HepG2 (cell line): ENCODE measurements around the gene DCDC2. TPM values are rescaled to one million over a fixed set of nuclear protein-coding genes. Genes with fewer than 3 reads are reported as not detected.
A peak's percentile ranks its signal among the peaks of the same experiment; 100 is the strongest.

Experiments
- CHCHD3 ChIP-seq: sonication (generic); formaldehyde crosslinking; IDR thresholded peaks from 2 replicates; pipeline ENCODE4 v1.8.0; 2022; ENCODE audit warnings: mild to moderate bottlenecking, missing genetic modification reagents, moderate library complexity
- EZH2 ChIP-seq: conservative IDR thresholded peaks from 2 replicates; pipeline ENCODE4 v1.6.1; 2012; ENCODE audit warnings: mild to moderate bottlenecking, low read depth, low read length, moderate library complexity
- FOXJ3 ChIP-seq: sonication (generic); formaldehyde crosslinking; IDR thresholded peaks from 2 replicates; pipeline ENCODE4 v1.4.0; 2020; ENCODE audit warnings: missing genetic modification reagents, mild to moderate bottlenecking, borderline replicate concordance
- GATAD2A ChIP-seq: IDR thresholded peaks from 2 replicates; pipeline ENCODE4 v1.6.1; 2016
- HINFP ChIP-seq: sonication (generic); formaldehyde crosslinking; IDR thresholded peaks from 2 replicates; pipeline ENCODE4 v1.4.0; 2020; ENCODE audit warnings: low read depth, mild to moderate bottlenecking, missing genetic modification reagents
- NR0B2 ChIP-seq: sonication (generic); formaldehyde crosslinking; IDR thresholded peaks from 2 replicates; pipeline ENCODE4 v1.4.0; 2020; ENCODE audit warnings: mild to moderate bottlenecking, missing genetic modification reagents
- PBX3 ChIP-seq: sonication (generic); formaldehyde crosslinking; IDR thresholded peaks from 2 replicates; pipeline ENCODE4 v1.8.1; 2023; ENCODE audit warnings: missing genetic modification reagents, inconsistent platforms, borderline replicate concordance
- REPIN1 ChIP-seq: sonication (generic); formaldehyde crosslinking; IDR thresholded peaks from 2 replicates; pipeline ENCODE4 v1.8.0; 2022; ENCODE audit warnings: missing genetic modification reagents, low read depth, mild to moderate bottlenecking, borderline replicate concordance
- YY1 ChIP-seq: IDR thresholded peaks from 2 replicates; pipeline ENCODE4 v1.6.1; 2011; ENCODE audit warnings: low read length, low read depth, moderate library complexity, mild to moderate bottlenecking; ENCODE audit not compliant: insufficient read depth, insufficient replicate concordance
- ZBTB21 ChIP-seq: sonication (generic); formaldehyde crosslinking; IDR thresholded peaks from 2 replicates; pipeline ENCODE4 v1.4.0; 2020; ENCODE audit warnings: missing genetic modification reagents
- ZC3H13 ChIP-seq: sonication (generic); formaldehyde crosslinking; IDR thresholded peaks from 2 replicates; pipeline ENCODE4 v1.8.1; 2023; ENCODE audit warnings: mild to moderate bottlenecking, missing genetic modification reagents, moderate library complexity
- ZMAT3 ChIP-seq: sonication (generic); formaldehyde crosslinking; conservative IDR thresholded peaks from 2 replicates; pipeline ENCODE4 v1.7.0; 2021; ENCODE audit warnings: missing genetic modification reagents
- ZNF431 ChIP-seq: sonication (generic); formaldehyde crosslinking; IDR thresholded peaks from 2 replicates; pipeline ENCODE4 v1.9.0; 2022; ENCODE audit warnings: missing genetic modification reagents, low read depth, mild to moderate bottlenecking, borderline replicate concordance
- ZNF598 ChIP-seq: sonication (generic); formaldehyde crosslinking; IDR thresholded peaks from 2 replicates; pipeline ENCODE4 v1.5.1; 2020; ENCODE audit warnings: mild to moderate bottlenecking, missing genetic modification reagents, borderline replicate concordance
- ZNF691 ChIP-seq: sonication (generic); formaldehyde crosslinking; IDR thresholded peaks from 2 replicates; pipeline ENCODE4 v1.4.0; 2020; ENCODE audit warnings: missing genetic modification reagents, low read depth, mild to moderate bottlenecking, borderline replicate concordance
- polyA plus RNA-seq, 8 experiments: library from polyadenylated mRNA; depleted of rRNA in 3 of 8; stranded (reverse) in 7 of 8; unstranded in 1 of 8; fragments of >200 nt; fragmentation: Illumina TruSeq in 4 of 8; extraction: Trizol in 4 of 8; gene quantifications; 2 replicates each; pipeline versions ENCODE4 v1.2.1 to v1.2.3, GENCODE V29; 2011 to 2016; ENCODE audit warnings: low read depth in 4 of 8, missing spikeins in 1 of 8, mixed read lengths in 1 of 8; ENCODE audit not compliant: insufficient read depth in 1 of 8
- total RNA-seq, 5 experiments: library from RNA; depleted of rRNA; stranded (reverse); fragments of >200 nt; fragmentation: Illumina TruSeq; extraction: Trizol; gene quantifications; 2 replicates each; pipeline ENCODE4 v1.2.3, GENCODE V29; 2016; ENCODE audit warnings: low read depth in 1 of 5
- TF ChIP-seq, protein P1 (sequence below): sonication (generic); formaldehyde crosslinking; IDR thresholded peaks from 2 replicates; pipeline ENCODE4 v1.4.0; 2020; ENCODE audit warnings: mild to moderate bottlenecking, missing genetic modification reagents, borderline replicate concordance
- TF ChIP-seq, protein P2 (sequence below): sonication (generic); formaldehyde crosslinking; IDR thresholded peaks from 2 replicates; pipeline ENCODE4 v1.4.0; 2020; ENCODE audit warnings: missing genetic modification reagents

Gene DCDC2
- total and polyA plus RNA-seq, 2 of the 13 experiments (the other 11 are each of a cell fraction or from before 2014, with no cell fraction given) = 9.0 to 36.2 TPM

- TF ChIP-seq, protein P1, sequence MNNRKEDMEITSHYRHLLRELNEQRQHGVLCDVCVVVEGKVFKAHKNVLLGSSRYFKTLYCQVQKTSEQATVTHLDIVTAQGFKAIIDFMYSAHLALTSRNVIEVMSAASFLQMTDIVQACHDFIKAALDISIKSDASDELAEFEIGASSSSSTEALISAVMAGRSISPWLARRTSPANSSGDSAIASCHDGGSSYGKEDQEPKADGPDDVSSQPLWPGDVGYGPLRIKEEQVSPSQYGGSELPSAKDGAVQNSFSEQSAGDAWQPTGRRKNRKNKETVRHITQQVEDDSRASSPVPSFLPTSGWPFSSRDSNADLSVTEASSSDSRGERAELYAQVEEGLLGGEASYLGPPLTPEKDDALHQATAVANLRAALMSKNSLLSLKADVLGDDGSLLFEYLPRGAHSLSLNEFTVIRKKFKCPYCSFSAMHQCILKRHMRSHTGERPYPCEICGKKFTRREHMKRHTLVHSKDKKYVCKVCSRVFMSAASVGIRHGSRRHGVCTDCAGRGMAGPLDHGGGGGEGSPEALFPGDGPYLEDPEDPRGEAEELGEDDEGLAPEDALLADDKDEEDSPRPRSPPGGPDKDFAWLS (CRISPR knock-in tag) = no peak
- TF ChIP-seq REPIN1 (peak; percentile 75; the same call in 1 of the 2 replicates), ZNF431 (0 out of 2 replicates have a peak, but pooled peaks have one; percentile 35), ZNF691 (CRISPR knock-in tag) (peak; percentile 41; the same call in 1 of the 2 replicates), ZC3H13 (CRISPR knock-in tag) (peak; percentile 73; the same call in 1 of the 2 replicates), PBX3 (CRISPR knock-in tag) (peak; percentile 73; the same call in 1 of the 2 replicates), FOXJ3 (CRISPR knock-in tag) (0 out of 2 replicates have a peak, but pooled peaks have one; percentile 23), ZBTB21 (peak; percentile 50; the same call in 1 of the 2 replicates), CHCHD3 (CRISPR knock-in tag) (no peak; the same call in 1 of the 2 replicates), EZH2 (no peak), NR0B2 (peak; percentile 66), GATAD2A (peak; percentile 72; the same call in 1 of the 2 replicates), ZNF598 (CRISPR knock-in tag) (no peak), HINFP (CRISPR knock-in tag) (peak; percentile 89), YY1 (peak; percentile 11), ZMAT3 (CRISPR knock-in tag) (peak; percentile 91)
- TF ChIP-seq, protein P2, sequence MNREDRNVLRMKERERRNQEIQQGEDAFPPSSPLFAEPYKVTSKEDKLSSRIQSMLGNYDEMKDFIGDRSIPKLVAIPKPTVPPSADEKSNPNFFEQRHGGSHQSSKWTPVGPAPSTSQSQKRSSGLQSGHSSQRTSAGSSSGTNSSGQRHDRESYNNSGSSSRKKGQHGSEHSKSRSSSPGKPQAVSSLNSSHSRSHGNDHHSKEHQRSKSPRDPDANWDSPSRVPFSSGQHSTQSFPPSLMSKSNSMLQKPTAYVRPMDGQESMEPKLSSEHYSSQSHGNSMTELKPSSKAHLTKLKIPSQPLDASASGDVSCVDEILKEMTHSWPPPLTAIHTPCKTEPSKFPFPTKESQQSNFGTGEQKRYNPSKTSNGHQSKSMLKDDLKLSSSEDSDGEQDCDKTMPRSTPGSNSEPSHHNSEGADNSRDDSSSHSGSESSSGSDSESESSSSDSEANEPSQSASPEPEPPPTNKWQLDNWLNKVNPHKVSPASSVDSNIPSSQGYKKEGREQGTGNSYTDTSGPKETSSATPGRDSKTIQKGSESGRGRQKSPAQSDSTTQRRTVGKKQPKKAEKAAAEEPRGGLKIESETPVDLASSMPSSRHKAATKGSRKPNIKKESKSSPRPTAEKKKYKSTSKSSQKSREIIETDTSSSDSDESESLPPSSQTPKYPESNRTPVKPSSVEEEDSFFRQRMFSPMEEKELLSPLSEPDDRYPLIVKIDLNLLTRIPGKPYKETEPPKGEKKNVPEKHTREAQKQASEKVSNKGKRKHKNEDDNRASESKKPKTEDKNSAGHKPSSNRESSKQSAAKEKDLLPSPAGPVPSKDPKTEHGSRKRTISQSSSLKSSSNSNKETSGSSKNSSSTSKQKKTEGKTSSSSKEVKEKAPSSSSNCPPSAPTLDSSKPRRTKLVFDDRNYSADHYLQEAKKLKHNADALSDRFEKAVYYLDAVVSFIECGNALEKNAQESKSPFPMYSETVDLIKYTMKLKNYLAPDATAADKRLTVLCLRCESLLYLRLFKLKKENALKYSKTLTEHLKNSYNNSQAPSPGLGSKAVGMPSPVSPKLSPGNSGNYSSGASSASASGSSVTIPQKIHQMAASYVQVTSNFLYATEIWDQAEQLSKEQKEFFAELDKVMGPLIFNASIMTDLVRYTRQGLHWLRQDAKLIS = no peak
Measured at GRCh38 chr6:24126586-24127192, 231.2 kb downstream of the DCDC2 start (continued).
